Measurements from ENCODE around the gene SPAG8.

SPAG8 gene

DNA sequence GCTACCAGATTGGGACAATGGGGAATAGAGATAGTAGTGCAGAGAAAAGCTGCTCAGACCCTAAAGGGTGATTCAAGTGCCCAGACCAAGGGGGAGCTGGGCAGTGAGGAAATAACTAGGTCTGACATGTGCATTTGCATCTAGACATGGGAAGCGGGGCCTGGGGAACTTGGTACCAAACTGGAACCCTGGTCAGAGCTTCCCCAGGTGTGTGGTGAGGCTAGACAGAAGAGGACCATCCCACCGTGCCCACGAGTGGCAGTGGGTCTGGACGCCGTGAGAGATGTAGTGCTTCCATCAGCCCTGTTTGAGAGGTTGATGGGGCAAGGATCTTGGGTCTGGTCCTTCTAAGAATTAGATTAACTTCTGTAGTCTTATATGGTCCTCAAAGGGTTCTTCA, 24.5 kb upstream of the SPAG8 start:
- no peak for DNase-seq

- DNase-seq = no peak
Measured at GRCh38 chr9:35835766-35836165, 23.7 kb upstream of the SPAG8 start.

DNA sequence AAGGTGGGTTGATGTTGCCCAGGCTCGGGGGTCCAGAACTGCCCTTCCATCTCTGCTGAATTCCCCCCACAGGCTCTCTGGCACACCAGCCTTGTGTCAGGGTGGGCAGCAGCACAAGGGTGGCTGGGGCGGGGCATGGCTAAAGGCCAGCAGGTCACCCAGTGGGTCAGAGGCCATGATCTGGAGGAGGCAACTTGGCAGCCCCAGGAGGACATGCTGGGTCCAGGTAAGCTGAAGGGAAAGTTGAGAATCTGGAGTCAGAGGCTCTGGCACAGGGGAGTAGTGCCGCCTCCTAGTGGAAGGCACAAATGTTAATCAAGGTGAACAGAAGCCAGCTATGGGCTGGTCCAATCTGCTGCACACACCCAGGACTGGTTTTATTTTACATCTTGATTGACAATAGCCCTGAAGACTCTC, 23.2 kb upstream of the SPAG8 start:
- no peak for DNase-seq

- no peak for DNase-seq
Measured at GRCh38 chr9:35834260-35835215, 22.5 kb upstream of the SPAG8 start.

GRCh38 chr9:35832814-35833213, 20.8 kb upstream of the SPAG8 start:
- no peak for DNase-seq

DNA sequence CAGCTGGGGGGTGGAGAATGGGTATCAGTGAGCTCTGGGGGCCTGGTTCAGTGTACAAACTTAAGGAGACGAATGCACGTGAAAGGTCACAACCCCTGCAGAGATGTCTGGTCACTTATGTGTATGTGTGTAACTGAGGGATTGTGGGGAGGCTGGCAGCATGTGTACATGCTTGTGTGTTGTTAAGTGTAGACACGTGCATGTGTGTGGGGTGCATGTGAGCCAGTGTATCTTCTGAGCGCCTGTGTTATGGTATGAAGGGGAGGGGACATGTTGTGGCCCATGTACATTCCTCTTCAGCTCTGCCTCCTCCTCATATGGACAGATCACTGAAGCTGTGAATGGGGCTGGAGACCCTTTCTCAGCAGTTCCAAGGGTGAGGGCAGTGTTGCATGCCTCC, 19.0 kb upstream of the SPAG8 start:
- no peak for DNase-seq

DNA sequence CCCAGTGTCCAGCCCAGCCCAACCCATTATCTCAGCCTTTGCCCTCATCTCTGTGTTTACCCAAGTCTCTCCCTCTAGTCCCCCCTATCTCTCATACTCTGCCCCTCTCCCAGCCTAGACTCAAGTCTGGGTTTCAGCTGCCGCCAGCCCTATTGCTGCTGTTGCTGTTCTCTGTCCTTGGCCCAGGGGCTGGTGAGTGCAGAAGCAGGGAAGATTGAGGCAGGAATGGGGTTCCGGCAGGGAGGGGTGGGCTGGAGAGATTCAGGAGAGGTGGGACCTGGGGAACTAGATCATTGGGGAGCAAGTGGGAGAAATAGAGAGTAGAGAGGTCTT, 17.7 kb upstream of the SPAG8 start:
- no peak for DNase-seq

GRCh38 chr9:35829084-35829763, 17.2 kb upstream of the SPAG8 start, which contains the start of gene TMEM8B:
Gene TMEM8B (plus strand): TSS chr9:35829228. CDS start chr9:35829448, 220 bp downstream.
- peak; percentile 90 for DNase-seq

DNA sequence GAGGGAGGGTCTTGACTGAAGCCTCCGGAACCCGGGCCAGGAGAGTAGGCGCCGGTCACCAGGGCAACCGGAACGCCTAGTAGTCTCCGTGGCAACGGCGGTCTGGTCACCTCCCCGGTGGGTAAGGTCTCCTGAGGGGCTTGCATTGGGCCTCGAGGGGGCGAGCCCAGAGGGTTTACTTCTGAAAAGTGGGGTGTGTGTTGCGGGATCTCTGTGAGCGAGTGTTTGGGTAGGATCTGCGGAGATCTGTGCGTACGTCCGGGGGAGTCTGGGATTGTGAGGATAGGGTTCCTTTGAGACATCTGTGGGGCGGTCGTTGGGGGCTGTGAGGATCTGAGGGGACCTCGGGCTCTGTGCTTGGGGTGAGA, 16.6 kb upstream of the SPAG8 start, which contains the start of gene FAM221B:
Gene FAM221B, minus strand, starts transcription at position 17 of the 368 bp plus-strand sequence. CDS start 2,571 bp downstream, outside the sequence.
- no peak for DNase-seq

GRCh38 chr9:35827486-35827885, 15.4 kb upstream of the SPAG8 start:
- peak; percentile 71 for DNase-seq

- peak; percentile 60 for DNase-seq
Measured at GRCh38 chr9:35826071-35826701, 14.1 kb upstream of the SPAG8 start.

GRCh38 chr9:35822926-35823325, 10.9 kb upstream of the SPAG8 start:
- no peak for DNase-seq

- DNase-seq = peak; percentile 82
Measured at GRCh38 chr9:35820076-35820475, 8.0 kb upstream of the SPAG8 start.

DNA sequence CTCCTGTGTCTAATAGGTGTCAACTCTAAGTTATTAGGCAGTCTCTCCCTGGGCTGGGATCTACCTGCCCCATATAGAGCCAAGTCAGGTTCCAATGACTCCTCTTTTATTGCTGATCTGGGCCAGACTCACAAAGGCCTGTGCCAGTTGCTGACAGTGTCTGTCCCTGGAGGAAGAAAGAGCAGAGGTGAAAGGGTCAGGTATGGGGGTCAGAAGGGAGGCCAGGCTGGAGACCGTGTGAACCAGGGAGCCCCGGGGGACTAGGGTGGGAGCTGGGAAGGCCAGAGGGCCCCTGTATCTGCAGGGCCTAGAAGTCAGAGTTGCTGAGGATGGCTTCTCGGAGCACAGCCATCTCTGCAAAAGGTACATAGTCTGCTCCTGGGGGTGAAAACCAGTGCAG, 6.3 kb upstream of the SPAG8 start:
- no peak for DNase-seq

GRCh38 chr9:35816708-35817107, 4.6 kb upstream of the SPAG8 start:
- DNase-seq = no peak

DNA sequence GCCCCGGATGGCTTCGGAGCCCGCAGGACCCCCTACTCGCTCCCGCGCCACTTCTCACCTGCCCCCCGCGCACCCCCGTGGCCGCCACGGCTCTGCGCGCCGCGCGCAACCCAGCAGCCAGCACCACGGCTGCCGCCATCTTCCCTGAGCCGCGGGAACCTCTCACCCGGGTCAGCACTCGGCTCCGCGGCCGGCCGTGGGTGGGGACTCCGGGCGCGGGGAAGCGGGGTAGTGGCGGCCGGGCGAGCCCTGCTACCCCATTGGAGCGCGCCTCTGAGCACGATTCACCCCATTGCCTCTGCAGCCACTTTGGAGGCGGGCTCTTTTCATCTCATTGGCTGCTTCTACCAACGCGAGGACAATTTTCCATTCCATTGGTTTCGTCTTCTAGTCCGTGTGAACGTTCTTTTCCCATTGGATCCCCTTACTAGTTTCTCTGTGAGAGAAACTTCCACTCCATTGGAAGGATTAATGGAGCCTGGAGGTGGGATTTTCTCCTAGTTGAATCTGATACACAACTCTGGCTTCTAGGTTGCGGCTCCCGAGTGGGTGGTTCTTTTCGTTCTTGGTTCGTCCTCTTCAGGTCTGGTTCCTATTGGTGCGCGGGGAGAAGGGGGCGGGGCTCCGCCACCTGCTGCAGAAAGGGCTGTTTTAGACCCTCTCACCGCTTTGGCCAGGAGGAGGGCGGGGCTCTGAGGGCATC, 2.9 kb upstream of the SPAG8 start, which contains the start of gene HINT2:
Gene HINT2, minus strand, starts transcription at position 202 of the 703 bp plus-strand sequence. Its CDS starts 63 bp downstream, at position 139.
- peak; percentile 99 for DNase-seq

DNA sequence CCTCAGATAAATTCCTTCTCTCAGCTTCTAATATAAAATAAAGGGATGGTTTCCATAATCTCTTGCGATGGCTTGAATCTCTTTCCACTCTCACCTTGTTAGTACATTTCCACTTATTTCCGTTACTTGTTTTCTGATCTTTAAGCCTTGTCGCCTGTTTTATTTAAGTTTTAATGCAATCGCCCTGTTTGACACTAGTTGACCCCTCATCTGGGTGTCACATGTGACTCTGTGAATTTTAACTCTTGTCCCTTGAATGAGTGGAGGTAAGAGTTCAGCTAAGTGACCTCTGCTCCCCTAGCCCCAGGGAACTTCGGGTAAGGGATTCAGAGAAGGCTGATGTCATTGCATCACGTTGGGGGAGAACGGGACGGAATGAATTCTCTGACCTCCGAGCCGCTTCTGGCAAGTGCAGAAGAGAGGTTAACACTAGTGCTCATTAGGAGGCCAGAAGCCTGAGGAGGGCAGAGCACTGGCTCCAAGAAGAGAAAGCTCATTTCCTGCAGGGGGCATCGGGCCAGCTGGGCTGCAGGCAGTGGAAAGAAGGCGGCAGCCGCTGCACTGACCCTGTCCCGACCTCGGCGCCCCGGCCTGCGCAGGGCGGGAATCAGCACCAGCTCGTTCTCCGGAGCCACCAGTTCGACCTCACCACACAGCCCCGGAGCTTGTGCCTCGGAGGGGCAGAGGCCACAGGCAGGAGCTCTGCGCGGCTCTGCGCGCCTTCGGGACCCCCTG, 2.2 kb upstream of the SPAG8 start:
- peak; percentile 41 for DNase-seq

- DNase-seq = peak; percentile 32
Measured at GRCh38 chr9:35813434-35814105, 1.5 kb upstream of the SPAG8 start.

DNA sequence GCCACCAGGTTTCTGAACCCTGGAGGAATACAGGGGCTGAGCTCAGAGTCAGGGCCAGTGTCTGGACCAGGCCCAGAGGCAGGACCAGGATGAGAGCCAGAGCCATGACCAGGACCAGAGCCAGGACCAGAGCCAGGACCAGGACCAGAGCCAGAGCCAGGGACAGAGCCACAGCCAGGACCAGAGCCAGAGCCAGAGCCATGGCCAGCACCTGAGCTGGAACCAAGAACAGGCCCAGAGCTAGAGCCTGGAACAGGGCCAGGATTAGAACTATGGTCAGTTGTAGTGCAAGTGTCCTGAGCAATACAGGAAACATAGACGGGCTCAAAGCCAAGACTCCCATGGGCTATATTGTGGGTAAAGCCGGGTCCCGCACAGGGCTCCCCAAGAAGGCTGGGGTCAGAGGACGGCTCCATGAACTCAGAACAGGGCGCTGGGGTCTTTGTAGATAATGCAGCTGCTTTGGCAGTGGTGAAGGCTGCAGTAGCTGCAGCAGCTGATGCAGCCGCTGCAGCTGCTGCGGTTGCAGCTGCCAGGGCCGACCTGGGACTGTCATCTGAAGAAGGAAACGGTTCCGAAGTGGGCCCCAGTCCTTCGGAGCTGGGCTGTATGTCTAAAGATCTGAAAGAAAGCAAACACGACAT, 559 bp downstream of the SPAG8 start:
- no peak for DNase-seq

GRCh38 chr9:35810122-35810521, 1.9 kb downstream of the SPAG8 start:
- DNase-seq = no peak

- DNase-seq = no peak
Measured at GRCh38 chr9:35808433-35808832, 3.6 kb downstream of the SPAG8 start.
